GM23338 (cell line): ENCODE data around the gene ETFBKMT. TPM values are rescaled to one million over a fixed set of nuclear protein-coding genes. Genes with fewer than 3 reads are reported as not detected.

Experiments used
- ATAC-seq: fragments of 200-7000 bp; cut with Tn5 transposase; 3 replicates; pipeline ENCODE4 v1.9.1; 2020
- DNase-seq: peaks from one replicate; pipeline ENCODE4 v3.0.0-alpha.2; 2015; ENCODE audit warnings: low spot score
- H2AFZ ChIP-seq: fragments of 200-600 bp; sonication (generic); 2 replicates; pipeline ENCODE4 v1.8.0; 2016; ENCODE audit warnings: antibody characterized with exemption, mild to moderate bottlenecking, moderate library complexity
- H3F3A ChIP-seq: fragments of 200-600 bp; sonication (generic); replicated peaks from 2 replicates; pipeline ENCODE4 v1.8.0; 2017; ENCODE audit warnings: antibody characterized with exemption, mixed run types, low read depth
- H3K27ac ChIP-seq: fragments of 200-600 bp; sonication (generic); 2 replicates; pipeline ENCODE4 v1.6.1; 2016; ENCODE audit warnings: low read depth
- H3K27me3 ChIP-seq: fragments of 200-600 bp; sonication (generic); 2 replicates; pipeline ENCODE4 v1.8.0; 2016; ENCODE audit warnings: mild to moderate bottlenecking, mixed run types, moderate library complexity; ENCODE audit not compliant: insufficient read depth
- H3K36me3 ChIP-seq: fragments of 200-600 bp; sonication (generic); 2 replicates; pipeline ENCODE4 v1.8.0; 2016; ENCODE audit warnings: mild to moderate bottlenecking; ENCODE audit not compliant: insufficient read depth
- H3K4me1 ChIP-seq: fragments of 200-600 bp; sonication (generic); 2 replicates; pipeline ENCODE4 v1.8.0; 2016; ENCODE audit warnings: mild to moderate bottlenecking, moderate library complexity; ENCODE audit not compliant: insufficient read depth
- H3K4me2 ChIP-seq: fragments of 200-600 bp; sonication (generic); 2 replicates; pipeline ENCODE4 v1.7.1; 2017; ENCODE audit warnings: mixed run types
- H3K4me3 ChIP-seq: fragments of 200-600 bp; sonication (generic); 2 replicates; pipeline ENCODE4 v1.6.1; 2016; ENCODE audit warnings: mixed run types
- H3K79me2 ChIP-seq: fragments of 200-600 bp; sonication (generic); replicated peaks from 2 replicates; pipeline ENCODE4 v1.8.0; 2017; ENCODE audit warnings: mild to moderate bottlenecking; ENCODE audit not compliant: insufficient read depth
- H3K9me2 ChIP-seq: fragments of 200-600 bp; sonication (generic); 2 replicates; pipeline ENCODE4 v1.8.0; 2017; ENCODE audit not compliant: insufficient read depth
- H4K20me1 ChIP-seq: fragments of 200-600 bp; sonication (generic); replicated peaks from 2 replicates; pipeline ENCODE4 v1.8.0; 2017; ENCODE audit warnings: mild to moderate bottlenecking; ENCODE audit not compliant: insufficient read depth
- H3K27ac Mint-ChIP-seq: 2 replicates; pipeline ENCODE4 v1.8.0; 2020; ENCODE audit warnings: inconsistent platforms, mild to moderate bottlenecking, moderate library complexity, mixed read lengths
- H3K27me3 Mint-ChIP-seq: 3 replicates; pipeline ENCODE4 v1.8.0; 2022; ENCODE audit warnings: low read depth, mild to moderate bottlenecking, moderate library complexity, mixed read lengths, inconsistent platforms; ENCODE audit not compliant: insufficient read depth, poor library complexity
- H3K36me3 Mint-ChIP-seq: 3 replicates; pipeline ENCODE4 v1.8.0; 2021; ENCODE audit warnings: low read depth, mild to moderate bottlenecking, inconsistent platforms, moderate library complexity, mixed read lengths
- H3K4me1 Mint-ChIP-seq: 3 replicates; pipeline ENCODE4 v1.8.0; 2020; ENCODE audit warnings: mild to moderate bottlenecking, inconsistent platforms, mixed read lengths
- H3K4me3 Mint-ChIP-seq: 3 replicates; pipeline ENCODE4 v1.8.0; 2021; ENCODE audit warnings: moderate library complexity, mild to moderate bottlenecking, inconsistent platforms, mixed read lengths
- H3K9me3 Mint-ChIP-seq: 3 replicates; pipeline ENCODE4 v1.8.0; 2020; ENCODE audit warnings: moderate library complexity, mild to moderate bottlenecking, inconsistent platforms, mixed read lengths
- CREB1 ChIP-seq: fragments of 250-450 bp; sonication (Bioruptor Pico); IDR thresholded peaks from 2 replicates; pipeline ENCODE4 v1.5.0; 2020; ENCODE audit warnings: low read depth, mild to moderate bottlenecking, moderate library complexity
- ETS1 ChIP-seq: IDR thresholded peaks from 2 replicates; pipeline ENCODE4 v1.6.1; 2016; ENCODE audit warnings: antibody characterized with exemption
- EZH2 ChIP-seq: fragments of 200-600 bp; sonication (generic); IDR thresholded peaks from one replicate; pipeline ENCODE4 v1.8.0; 2017; ENCODE audit warnings: antibody characterized with exemption, mild to moderate bottlenecking, low read depth; ENCODE audit not compliant: unreplicated experiment
- EZH2phosphoT487 ChIP-seq: fragments of 200-600 bp; sonication (generic); IDR thresholded peaks from one replicate; pipeline ENCODE4 v1.8.1; 2018; ENCODE audit warnings: antibody characterized with exemption; ENCODE audit not compliant: unreplicated experiment
- JUNB ChIP-seq: IDR thresholded peaks from one replicate; pipeline ENCODE4 v1.6.1; 2016; ENCODE audit warnings: antibody characterized with exemption; ENCODE audit not compliant: unreplicated experiment
- NANOG ChIP-seq: IDR thresholded peaks from 2 replicates; pipeline ENCODE4 v1.6.1; 2016; ENCODE audit warnings: antibody characterized with exemption, borderline replicate concordance
- POLR2AphosphoS5 ChIP-seq: IDR thresholded peaks from 2 replicates; pipeline ENCODE4 v1.6.1; 2016; ENCODE audit warnings: antibody characterized with exemption, low read depth
- REST ChIP-seq: IDR thresholded peaks from one replicate; pipeline ENCODE4 v1.6.1; 2018; ENCODE audit warnings: antibody characterized with exemption; ENCODE audit not compliant: unreplicated experiment
- STAT1 ChIP-seq: IDR thresholded peaks from one replicate; pipeline ENCODE4 v1.6.1; 2016; ENCODE audit warnings: antibody characterized with exemption; ENCODE audit not compliant: unreplicated experiment
- ZNF114 ChIP-seq: fragments of 250-450 bp; sonication (Bioruptor Pico); IDR thresholded peaks from 2 replicates; pipeline ENCODE4 v1.5.0; 2020; ENCODE audit warnings: mild to moderate bottlenecking, moderate library complexity
- ZNF331 ChIP-seq: fragments of 250-450 bp; sonication (Bioruptor Pico); IDR thresholded peaks from 2 replicates; pipeline ENCODE4 v1.5.0; 2020; ENCODE audit warnings: low read depth, mild to moderate bottlenecking, moderate library complexity
- ZNF462 ChIP-seq: fragments of 250-450 bp; sonication (Bioruptor Pico); IDR thresholded peaks from 2 replicates; pipeline ENCODE4 v1.5.0; 2020; ENCODE audit warnings: mild to moderate bottlenecking, moderate library complexity
- polyA plus RNA-seq: library from polyadenylated mRNA; unstranded; fragments of >200 nt; fragmentation: Nextera tagmentation; extraction: Ambion mirVana; gene quantifications from 2 replicates; pipeline ENCODE4 v1.2.1, GENCODE V29; 2016
- total RNA-seq: library from RNA; depleted of rRNA; stranded (reverse); fragments of >200 nt; shearing (Covaris generic); gene quantifications from 2 replicates; pipeline ENCODE4 v1.2.3, GENCODE V29; 2014

The ETFBKMT gene
- total and polyA plus RNA-seq, 2 experiments from 2014 or later, result 0.79 to 3.2 TPM

GRCh38 chr12:31664038-31664437 lies 4.5 kb downstream of the ETFBKMT start:
- H3K9me2 ChIP-seq, result 0 out of 2 replicates have a peak, but pooled peaks cover 3% of the 10 kb centered on the region
- H3K27me3 Mint-ChIP-seq, result peaks cover 3% of the 10 kb centered on the region
- peaks cover 43% of the 10 kb centered on the region for H3K9me3 Mint-ChIP-seq
- no peak overlapping the region for H3K27ac Mint-ChIP-seq
- DNase-seq, result no peak
- H3K4me3 ChIP-seq, result no peak overlapping the region
- H3K4me1 Mint-ChIP-seq, result no peaks in the 10 kb centered on the region
- H3F3A ChIP-seq, result peaks cover 3% of the 10 kb centered on the region
- H3K27me3 ChIP-seq, result no peaks in the 10 kb centered on the region
- no peaks in the 10 kb centered on the region for H3K79me2 ChIP-seq
- H3K4me3 Mint-ChIP-seq, result no peak overlapping the region
- no peak overlapping the region for H3K27ac ChIP-seq
- peaks cover 11% of the 10 kb centered on the region for H3K36me3 ChIP-seq
- peaks cover 41% of the 10 kb centered on the region for H3K36me3 Mint-ChIP-seq
- ATAC-seq, result no peak
- H3K4me2 ChIP-seq, result no peak overlapping the region
- TF ChIP-seq CREB1 (no peak), ZNF114 (no peak), JUNB (no peak), NANOG (no peak), EZH2phosphoT487 (no peak), ZNF331 (CRISPR knock-in tag) (no peak), REST (no peak), STAT1 (no peak), EZH2 (no peak), POLR2AphosphoS5 (no peak), ETS1 (no peak)
- no peaks in the 10 kb centered on the region for H4K20me1 ChIP-seq
- H2AFZ ChIP-seq, result no peak overlapping the region
- no peaks in the 10 kb centered on the region for H3K4me1 ChIP-seq

- H3K4me1 Mint-ChIP-seq, result peaks cover 13% of the 10 kb centered on the region
- TF ChIP-seq JUNB, result no peak
- TF ChIP-seq ZNF462 (CRISPR knock-in tag), result no peak
Measured at GRCh38 chr12:31669020-31669419, 9.5 kb downstream of the ETFBKMT start.

More at GRCh38 chr12:31669020-31669419, 9.5 kb downstream of the ETFBKMT start:
- H3K4me2 ChIP-seq, result no peak overlapping the region
- H3K36me3 ChIP-seq, result peaks cover 11% of the 10 kb centered on the region
- Mint-ChIP-seq H3K36me3 (peaks cover 50% of the 10 kb centered on the region), H3K4me3 (no peak overlapping the region), H3K27me3 (no peaks in the 10 kb centered on the region), H3K27ac (no peak overlapping the region), H3K9me3 (peaks cover 53% of the 10 kb centered on the region)
- no peak for DNase-seq
- no peak overlapping the region for H3K4me3 ChIP-seq
- H3K9me2 ChIP-seq, result 0 out of 2 replicates have a peak, but pooled peaks cover 3% of the 10 kb centered on the region
- peaks cover 6% of the 10 kb centered on the region; the same call in 1 of the 2 replicates for H3K4me1 ChIP-seq
- ATAC-seq, result no peak
- no peaks in the 10 kb centered on the region for H3K27me3 ChIP-seq
- H4K20me1 ChIP-seq, result no peaks in the 10 kb centered on the region
- H3K27ac ChIP-seq, result no peak overlapping the region
- H3F3A ChIP-seq, result no peaks in the 10 kb centered on the region
- H3K79me2 ChIP-seq, result no peaks in the 10 kb centered on the region
- H2AFZ ChIP-seq, result no peak overlapping the region
